HL-60 (cell line): ENCODE data around the gene PCNX3.

Experiments used
- CTCF ChIP-seq: IDR thresholded peaks from one replicate; pipeline ENCODE4 v1.5.1; 2011; ENCODE audit warnings: low read length, control low read depth, inconsistent platforms; ENCODE audit not compliant: insufficient read depth
- SPI1 ChIP-seq: IDR thresholded peaks from 2 replicates; pipeline ENCODE4 v1.6.1; 2012; ENCODE audit warnings: low read depth, mild to moderate bottlenecking, borderline replicate concordance

- no peak for TF ChIP-seq CTCF
- TF ChIP-seq SPI1: no peak
These were observed 35.4 kb upstream of the PCNX3 start for GRCh38 chr11:65580031-65580692.
